HG02970 (cell line): ENCODE measurements around the gene PAAF1.

Experiments
- ATAC-seq: cut with Tn5 transposase; IDR thresholded peaks from one replicate; pipeline ENCODE4 v1.9.1; 2021; ENCODE audit warnings: mild to moderate bottlenecking, moderate library complexity, moderate number of reproducible peaks; ENCODE audit not compliant: unreplicated experiment, low FRiP score

PAAF1 gene

GRCh38 chr11:73942010-73942409 lies 65.2 kb downstream of the PAAF1 start:
- no peak for ATAC-seq

GRCh38 chr11:73944085-73944484 lies 67.3 kb downstream of the PAAF1 start:
- no peak for ATAC-seq

GRCh38 chr11:73944901-73945300 lies 68.1 kb downstream of the PAAF1 start:
- ATAC-seq: no peak

GRCh38 chr11:73945396-73945795 lies 68.6 kb downstream of the PAAF1 start:
- no peak for ATAC-seq

- no peak for ATAC-seq
Observed at GRCh38 chr11:73946798-73947458, 70.1 kb downstream of the PAAF1 start.

- no peak for ATAC-seq
Observed at GRCh38 chr11:73949246-73949645, 72.4 kb downstream of the PAAF1 start.

GRCh38 chr11:73949912-73950311 lies 73.1 kb downstream of the PAAF1 start:
- ATAC-seq: no peak

GRCh38 chr11:73950869-73951710 lies 74.3 kb downstream of the PAAF1 start, which contains the start of gene DNAJB13:
TSS of gene DNAJB13 (plus strand) at chr11:73951026. CDS start at chr11:73951070, 44 bp downstream.
- ATAC-seq: peak; percentile 62

GRCh38 chr11:73951797-73952196 lies 75.0 kb downstream of the PAAF1 start:
- ATAC-seq: no peak

- ATAC-seq: no peak
Observed at GRCh38 chr11:73956876-73957653, 80.3 kb downstream of the PAAF1 start.

- ATAC-seq: no peak
Observed at GRCh38 chr11:73957654-73958361, 81.0 kb downstream of the PAAF1 start.

GRCh38 chr11:73958521-73959141 lies 81.8 kb downstream of the PAAF1 start:
- ATAC-seq: no peak

- ATAC-seq: no peak
Observed at GRCh38 chr11:73961321-73961720, 84.5 kb downstream of the PAAF1 start.

GRCh38 chr11:73962101-73962705 lies 85.4 kb downstream of the PAAF1 start:
- ATAC-seq: no peak

GRCh38 chr11:73963861-73964260 lies 87.1 kb downstream of the PAAF1 start:
- ATAC-seq: no peak

GRCh38 chr11:73965076-73965763 lies 88.4 kb downstream of the PAAF1 start:
- ATAC-seq: no peak

- ATAC-seq: no peak
Observed at GRCh38 chr11:73965764-73966121, 88.9 kb downstream of the PAAF1 start.

- ATAC-seq: no peak
Observed at GRCh38 chr11:73968356-73968966, 91.7 kb downstream of the PAAF1 start.

GRCh38 chr11:73969091-73969490 lies 92.3 kb downstream of the PAAF1 start:
- ATAC-seq: no peak
